OCI-LY3 (cell line): ENCODE measurements around the gene PICK1.

Experiments
- H2AFZ ChIP-seq: fragments of 200-600, 300-600 bp; shearing (Covaris generic); 2 replicates; pipeline ENCODE4 v1.6.0; 2014; ENCODE audit warnings: antibody characterized with exemption, low read depth, low read length
- H3K27ac ChIP-seq: fragments of 200-600, 300-600 bp; sonication (generic); 2 replicates; pipeline ENCODE4 v1.5.1; 2014; ENCODE audit warnings: mild to moderate bottlenecking, low read length, moderate library complexity, mixed read lengths
- H3K27me3 ChIP-seq: fragments of 200-600, 300-600 bp; sonication (generic); 2 replicates; pipeline ENCODE4 v1.6.1; 2014; ENCODE audit warnings: low read depth, low read length, mixed read lengths
- H3K36me3 ChIP-seq: fragments of 200-600, 300-600 bp; sonication (generic); replicated peaks from 2 replicates; pipeline ENCODE3; 2014; ENCODE audit warnings: low read depth, low read length, mixed read lengths
- H3K4me1 ChIP-seq: fragments of 300-600, 200-600 bp; sonication (generic); 2 replicates; pipeline ENCODE4 v1.6.1; 2014; ENCODE audit warnings: low read length, mixed read lengths
- H3K4me2 ChIP-seq: fragments of 200-600, 300-600 bp; sonication (generic); 2 replicates; pipeline ENCODE4 v1.6.1; 2014; ENCODE audit warnings: low read length, mixed read lengths
- H3K4me3 ChIP-seq: fragments of 300-600, 200-600 bp; sonication (generic); 2 replicates; pipeline ENCODE4 v1.5.1; 2014; ENCODE audit warnings: antibody characterized with exemption, mild to moderate bottlenecking, low read length, moderate library complexity
- H3K79me2 ChIP-seq: fragments of 300-600, 200-600 bp; shearing (Covaris generic); 2 replicates; pipeline ENCODE4 v1.6.1; 2014; ENCODE audit warnings: mild to moderate bottlenecking, low read length, mixed read lengths
- H3K9ac ChIP-seq: fragments of 300-600, 200-600 bp; shearing (Covaris generic); 2 replicates; pipeline ENCODE4 v1.6.0; 2014; ENCODE audit warnings: mild to moderate bottlenecking, low read length, moderate library complexity
- H3K9me3 ChIP-seq: fragments of 200-600, 300-600 bp; shearing (Covaris generic); 2 replicates; pipeline ENCODE4 v1.6.1; 2014; ENCODE audit warnings: low read length, mixed read lengths; ENCODE audit not compliant: insufficient read depth
- H4K20me1 ChIP-seq: fragments of 200-600, 300-600 bp; sonication (generic); 2 replicates; pipeline ENCODE4 v1.6.1; 2016; ENCODE audit warnings: low read length, mixed read lengths; ENCODE audit not compliant: insufficient read depth
- EZH2phosphoT487 ChIP-seq: fragments of 200-600 bp; shearing (Covaris generic); IDR thresholded peaks from 2 replicates; pipeline ENCODE4 v1.6.1; 2018; ENCODE audit warnings: antibody characterized with exemption, mixed run types, low read depth
- TF ChIP-seq, protein P1 (sequence below): fragments of 200-600, 300-600 bp; sonication (generic); IDR thresholded peaks from 2 replicates; pipeline ENCODE4 v1.5.1; 2014; ENCODE audit warnings: antibody characterized with exemption, low read length, low read depth

Gene PICK1

GRCh38 chr22:38025514-38025913 lies 31.7 kb upstream of the PICK1 start:
- Histone ChIP-seq H4K20me1 (no peaks in the 10 kb centered on the region), H3K9ac (no peak overlapping the region), H3K79me2 (no peaks in the 10 kb centered on the region), H3K27ac (no peak overlapping the region), H2AFZ (no peak overlapping the region), H3K27me3 (peaks cover 48% of the 10 kb centered on the region), H3K4me3 (no peak overlapping the region), H3K4me2 (no peak overlapping the region), H3K9me3 (no peaks in the 10 kb centered on the region), H3K36me3 (no peaks in the 10 kb centered on the region), H3K4me1 (no peaks in the 10 kb centered on the region)
- TF ChIP-seq EZH2phosphoT487: no peak
- TF ChIP-seq, protein P1, sequence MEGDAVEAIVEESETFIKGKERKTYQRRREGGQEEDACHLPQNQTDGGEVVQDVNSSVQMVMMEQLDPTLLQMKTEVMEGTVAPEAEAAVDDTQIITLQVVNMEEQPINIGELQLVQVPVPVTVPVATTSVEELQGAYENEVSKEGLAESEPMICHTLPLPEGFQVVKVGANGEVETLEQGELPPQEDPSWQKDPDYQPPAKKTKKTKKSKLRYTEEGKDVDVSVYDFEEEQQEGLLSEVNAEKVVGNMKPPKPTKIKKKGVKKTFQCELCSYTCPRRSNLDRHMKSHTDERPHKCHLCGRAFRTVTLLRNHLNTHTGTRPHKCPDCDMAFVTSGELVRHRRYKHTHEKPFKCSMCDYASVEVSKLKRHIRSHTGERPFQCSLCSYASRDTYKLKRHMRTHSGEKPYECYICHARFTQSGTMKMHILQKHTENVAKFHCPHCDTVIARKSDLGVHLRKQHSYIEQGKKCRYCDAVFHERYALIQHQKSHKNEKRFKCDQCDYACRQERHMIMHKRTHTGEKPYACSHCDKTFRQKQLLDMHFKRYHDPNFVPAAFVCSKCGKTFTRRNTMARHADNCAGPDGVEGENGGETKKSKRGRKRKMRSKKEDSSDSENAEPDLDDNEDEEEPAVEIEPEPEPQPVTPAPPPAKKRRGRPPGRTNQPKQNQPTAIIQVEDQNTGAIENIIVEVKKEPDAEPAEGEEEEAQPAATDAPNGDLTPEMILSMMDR: no peak

DNA sequence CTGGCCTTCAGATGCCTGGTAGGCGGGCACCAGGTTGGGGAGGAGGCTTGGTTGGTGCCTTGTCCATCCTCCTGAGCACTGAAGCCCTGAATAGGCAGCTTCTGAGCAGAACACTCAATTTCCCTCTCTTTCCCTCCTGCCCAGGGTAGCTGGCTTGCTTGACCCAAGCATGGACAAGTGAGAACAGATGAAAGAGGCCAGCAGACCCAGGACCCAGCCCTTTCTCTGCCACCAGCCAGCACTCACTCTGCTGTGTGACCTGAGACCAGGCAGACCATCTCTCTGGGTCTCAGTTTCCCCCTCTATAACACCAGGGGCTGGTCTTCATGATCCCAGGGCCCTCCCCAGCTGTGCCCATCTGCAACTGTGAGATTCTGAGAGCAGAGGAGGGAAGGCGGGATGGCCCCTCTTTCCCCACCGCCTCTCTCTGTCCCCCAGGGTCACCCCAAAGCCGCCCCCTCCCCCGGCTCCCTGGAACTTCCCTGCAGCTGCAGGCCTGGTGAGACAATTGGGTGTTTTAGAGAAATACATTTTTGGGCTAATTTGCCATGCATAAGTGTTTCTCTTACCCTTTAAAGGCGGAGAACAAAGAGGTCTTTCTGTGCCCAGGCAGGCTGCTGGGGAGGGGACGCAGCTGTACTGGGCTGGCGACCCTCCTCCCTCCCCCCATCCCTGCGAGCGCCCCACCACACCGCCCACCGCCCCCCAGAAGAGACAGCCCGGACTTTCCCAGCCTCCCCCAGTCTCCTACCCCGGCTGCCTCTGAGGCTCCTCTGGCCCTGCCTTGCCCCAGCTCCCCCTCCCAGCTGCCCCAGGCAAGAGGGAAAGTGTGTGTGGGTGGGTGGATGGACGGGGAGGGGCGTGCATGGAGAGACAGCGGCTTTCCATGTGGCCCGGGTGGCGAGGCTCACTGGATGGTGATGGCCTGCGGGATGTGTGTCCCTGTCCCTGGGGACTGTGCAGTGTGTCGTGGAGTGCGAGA lies 30.8 kb upstream of the PICK1 start:
- Histone ChIP-seq H3K27me3 (peaks cover 43% of the 10 kb centered on the region), H3K9ac (no peak overlapping the region), H3K4me2 (no peak overlapping the region), H3K4me1 (no peaks in the 10 kb centered on the region), H3K4me3 (no peak overlapping the region), H3K27ac (no peak overlapping the region), H4K20me1 (no peaks in the 10 kb centered on the region), H3K36me3 (no peaks in the 10 kb centered on the region), H3K9me3 (no peaks in the 10 kb centered on the region), H2AFZ (no peak overlapping the region), H3K79me2 (no peaks in the 10 kb centered on the region)
- TF ChIP-seq, protein P1: no peak
- no peak for TF ChIP-seq EZH2phosphoT487

DNA sequence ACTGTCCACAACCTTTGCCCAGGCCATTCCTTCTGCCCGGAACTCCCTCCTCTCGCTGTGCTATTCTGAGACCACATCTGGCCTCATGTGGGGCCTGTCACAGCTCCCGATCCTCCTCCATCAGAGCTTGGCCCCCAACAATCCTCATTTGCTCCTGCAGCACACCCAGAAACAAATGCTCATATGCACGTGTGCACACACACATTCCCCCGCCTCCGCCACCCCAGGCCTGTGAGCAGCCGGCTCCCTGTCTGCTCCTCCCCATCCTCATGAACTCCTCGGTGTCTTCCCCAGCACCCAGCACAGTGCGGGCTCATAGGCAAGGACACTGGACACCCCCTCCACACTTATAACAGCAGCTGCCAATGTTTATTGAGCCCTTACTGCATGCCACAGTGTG lies 29.7 kb upstream of the PICK1 start:
- Histone ChIP-seq H4K20me1 (no peaks in the 10 kb centered on the region), H3K9ac (no peak overlapping the region), H3K9me3 (no peaks in the 10 kb centered on the region), H3K36me3 (no peaks in the 10 kb centered on the region), H3K4me2 (no peak overlapping the region), H2AFZ (no peak overlapping the region), H3K4me1 (no peaks in the 10 kb centered on the region), H3K79me2 (no peaks in the 10 kb centered on the region), H3K4me3 (no peak overlapping the region), H3K27me3 (peaks cover 43% of the 10 kb centered on the region), H3K27ac (no peak overlapping the region)
- TF ChIP-seq, protein P1: no peak
- no peak for TF ChIP-seq EZH2phosphoT487

- Histone ChIP-seq H4K20me1 (no peaks in the 10 kb centered on the region), H3K36me3 (no peaks in the 10 kb centered on the region), H3K4me2 (no peak overlapping the region), H3K4me1 (no peaks in the 10 kb centered on the region), H3K9me3 (no peaks in the 10 kb centered on the region), H3K4me3 (no peak overlapping the region), H3K79me2 (no peaks in the 10 kb centered on the region), H3K27me3 (peaks cover 43% of the 10 kb centered on the region), H2AFZ (no peak overlapping the region), H3K27ac (no peak overlapping the region), H3K9ac (no peak overlapping the region)
- TF ChIP-seq, protein P1: no peak
- no peak for TF ChIP-seq EZH2phosphoT487
Observed at GRCh38 chr22:38028344-38029130, 28.7 kb upstream of the PICK1 start.
